A673 (cell line): ENCODE measurements around the gene FAM209B. TPM values are rescaled to one million over a fixed set of nuclear protein-coding genes. Genes with fewer than 3 reads are reported as not detected.
"Not testable (repeated sequence)": the region's sequence is repeated elsewhere in the genome, so short reads cannot be mapped to it uniquely, and the experiment has no call there.

Experiments used
- Bru-seq: library from RNA; stranded (reverse); fragments of 400-500 nt; gene quantifications from one replicate; lab custom pipeline; 2021; lab: Mats Ljungman, UMichigan
- BruChase-seq, 2 experiments: library from RNA; stranded (reverse); fragments of 400-500 nt; gene quantifications; one replicate each; lab custom pipeline; 2021; lab: Mats Ljungman, UMichigan
- BruUV-seq: library from RNA; stranded (reverse); fragments of 400-500 nt; replicated peaks from 2 replicates; lab custom pipeline; 2021; lab: Mats Ljungman, UMichigan
- CTCF ChIA-PET: fragments of 300-600 bp; sonication (Branson Sonifier 250); formaldehyde crosslinking; loops from one replicate; lab custom pipeline; 2022; ENCODE audit warnings: antibody characterized with exemption; lab: Charles Lee
- POLR2A ChIA-PET: fragments of 300-600 bp; sonication (Branson Sonifier 250); formaldehyde crosslinking; loops from one replicate; lab custom pipeline; 2022; ENCODE audit warnings: antibody characterized with exemption; ENCODE audit not compliant: low non-redundant PET; lab: Charles Lee
- DNase-seq: peaks from one replicate; pipeline ENCODE4 v3.0.0-alpha.2; 2015; ENCODE audit warnings: low spot score
- H3K27ac ChIP-seq: fragments of 200-600 bp; sonication (generic); 2 replicates; pipeline ENCODE4 v1.5.1; 2016; ENCODE audit warnings: mixed run types, low read depth, mild to moderate bottlenecking, mixed read lengths, antibody characterized with exemption, low read length; ENCODE audit not compliant: poor library complexity, severe bottlenecking
- H3K27me3 ChIP-seq: fragments of 200-600 bp; sonication (generic); replicated peaks from 2 replicates; pipeline ENCODE4 v1.6.1; 2017; ENCODE audit warnings: mixed run types, low read depth, mild to moderate bottlenecking, mixed read lengths, antibody characterized with exemption, low read length; ENCODE audit not compliant: insufficient read depth, poor library complexity
- H3K36me3 ChIP-seq: fragments of 200-600 bp; sonication (generic); 2 replicates; pipeline ENCODE4 v1.6.1; 2016; ENCODE audit warnings: mixed run types, mild to moderate bottlenecking, mixed read lengths, antibody characterized with exemption, low read length; ENCODE audit not compliant: insufficient read depth, poor library complexity, severe bottlenecking
- H3K4me1 ChIP-seq: fragments of 200-600 bp; sonication (generic); 2 replicates; pipeline ENCODE4 v1.6.1; 2017; ENCODE audit warnings: mixed run types, mild to moderate bottlenecking, mixed read lengths, antibody characterized with exemption, low read length; ENCODE audit not compliant: insufficient read depth, poor library complexity, severe bottlenecking
- H3K4me3 ChIP-seq: fragments of 200-600 bp; sonication (generic); 2 replicates; pipeline ENCODE4 v1.5.1; 2016; ENCODE audit warnings: low read depth, mixed run types, mild to moderate bottlenecking, mixed read lengths, low read length; ENCODE audit not compliant: poor library complexity, severe bottlenecking
- H3K9me3 ChIP-seq: fragments of 200-600 bp; sonication (generic); 2 replicates; pipeline ENCODE4 v1.6.1; 2016; ENCODE audit warnings: mixed run types, low read depth, mild to moderate bottlenecking, mixed read lengths, antibody characterized with exemption, low read length; ENCODE audit not compliant: poor library complexity, severe bottlenecking
- EZH2 ChIP-seq: fragments of 200-600 bp; sonication (generic); IDR thresholded peaks from 2 replicates; pipeline ENCODE4 v1.6.1; 2017; ENCODE audit warnings: borderline replicate concordance, low read depth, mild to moderate bottlenecking, mixed read lengths, antibody characterized with exemption, low read length; ENCODE audit not compliant: poor library complexity, severe bottlenecking
- intact Hi-C: fragments of 100-400 bp; cut with micrococcal nuclease; formaldehyde crosslinking; loops from one replicate; pipeline ENCODE4 v1.10.0; 2022; ENCODE audit not compliant: unreplicated experiment
- long read RNA-seq: library from polyadenylated mRNA; stranded (forward); transcript quantifications from one replicate; pipeline ENCODE4 v2.0.0, GENCODE V29; 2022
- total RNA-seq: library from RNA; stranded (reverse); gene quantifications from 2 replicates; pipeline ENCODE4 v1.2.3, GENCODE V29; 2021
- TF ChIP-seq, protein P1 (sequence below): fragments of 300-800, 200-600 bp; sonication (generic); conservative IDR thresholded peaks from 2 replicates; pipeline ENCODE4 v1.5.1; 2017; ENCODE audit warnings: low read depth, mild to moderate bottlenecking, antibody characterized with exemption, low read length, moderate library complexity, mixed read lengths

Gene FAM209B, protein sequence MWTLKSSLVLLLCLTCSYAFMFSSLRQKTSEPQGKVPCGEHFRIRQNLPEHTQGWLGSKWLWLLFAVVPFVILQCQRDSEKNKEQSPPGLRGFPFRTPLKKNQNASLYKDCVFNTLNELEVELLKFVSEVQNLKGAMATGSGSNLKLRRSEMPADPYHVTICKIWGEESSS
- total RNA-seq (0.45 and 0.81 TPM in 2 replicates), Bru-seq, nascent RNA (percentile 29 among the genes with signal in this experiment), BruChase-seq, experiment 1, labeled RNA remaining after a 2-hour chase (percentile 26 among the genes with signal in this experiment), BruChase-seq, experiment 2, labeled RNA remaining after a 6-hour chase (percentile 20 among the genes with signal in this experiment)
- long read RNA-seq, result 0 reads

DNA sequence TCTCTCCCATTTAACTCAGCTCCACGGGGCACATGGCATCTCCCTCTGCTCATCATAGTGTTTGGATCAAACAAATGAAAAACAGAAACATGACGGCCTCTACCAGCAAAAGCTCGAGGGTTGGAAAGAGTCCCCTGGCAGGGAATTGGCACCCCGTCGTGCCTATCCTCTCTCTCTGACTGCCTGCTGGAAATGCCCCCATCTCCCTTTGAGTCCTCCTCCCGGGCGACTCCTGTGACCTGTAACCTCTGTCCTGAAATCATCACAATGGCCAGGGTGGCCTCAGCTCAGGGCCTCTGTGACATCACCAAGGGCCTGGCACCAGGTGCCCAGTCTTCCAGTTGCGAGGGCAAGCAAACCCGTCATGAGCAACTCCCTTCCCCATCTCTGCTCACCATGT is at the start of gene FAM209B:
Gene FAM209B, plus strand, starts transcription at position 301 of the 400 bp plus-strand sequence. Its CDS starts 96 bp downstream, at position 397.
- H3K27me3 ChIP-seq, H3K4me1 ChIP-seq, DNase-seq, H3K4me3 ChIP-seq, intact Hi-C loops, H3K9me3 ChIP-seq, POLR2A ChIA-PET, H3K27ac ChIP-seq, H3K36me3 ChIP-seq, CTCF ChIA-PET, BruUV-seq: not testable (repeated sequence)

DNA sequence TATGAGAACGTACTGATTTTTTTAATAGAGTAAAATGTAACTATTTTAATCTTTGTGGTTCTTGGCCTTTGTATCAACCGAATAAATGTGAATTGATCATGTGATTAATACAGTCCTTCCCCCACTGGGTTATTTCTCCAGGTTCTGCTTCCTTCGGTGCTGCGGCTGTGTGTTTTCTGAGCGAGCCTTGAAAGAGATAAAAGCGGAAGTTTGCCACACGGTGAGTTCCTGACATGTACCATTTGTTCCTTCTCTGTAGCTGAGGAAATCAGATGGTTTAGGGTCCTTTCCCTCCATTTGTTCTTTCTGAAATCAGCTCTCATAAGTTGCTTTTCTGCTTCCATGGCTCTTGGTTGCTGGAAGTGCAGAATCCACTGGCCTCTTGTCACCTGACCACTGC is 49.1 kb upstream of the FAM209B start:
- Histone ChIP-seq H3K27ac (no peak overlapping the region), H3K4me3 (no peak overlapping the region), H3K27me3 (no peaks in the 10 kb centered on the region), H3K36me3 (peaks cover 28% of the 10 kb centered on the region), H3K4me1 (no peaks in the 10 kb centered on the region), H3K9me3 (no peaks in the 10 kb centered on the region)
- TF ChIP-seq, protein P1, sequence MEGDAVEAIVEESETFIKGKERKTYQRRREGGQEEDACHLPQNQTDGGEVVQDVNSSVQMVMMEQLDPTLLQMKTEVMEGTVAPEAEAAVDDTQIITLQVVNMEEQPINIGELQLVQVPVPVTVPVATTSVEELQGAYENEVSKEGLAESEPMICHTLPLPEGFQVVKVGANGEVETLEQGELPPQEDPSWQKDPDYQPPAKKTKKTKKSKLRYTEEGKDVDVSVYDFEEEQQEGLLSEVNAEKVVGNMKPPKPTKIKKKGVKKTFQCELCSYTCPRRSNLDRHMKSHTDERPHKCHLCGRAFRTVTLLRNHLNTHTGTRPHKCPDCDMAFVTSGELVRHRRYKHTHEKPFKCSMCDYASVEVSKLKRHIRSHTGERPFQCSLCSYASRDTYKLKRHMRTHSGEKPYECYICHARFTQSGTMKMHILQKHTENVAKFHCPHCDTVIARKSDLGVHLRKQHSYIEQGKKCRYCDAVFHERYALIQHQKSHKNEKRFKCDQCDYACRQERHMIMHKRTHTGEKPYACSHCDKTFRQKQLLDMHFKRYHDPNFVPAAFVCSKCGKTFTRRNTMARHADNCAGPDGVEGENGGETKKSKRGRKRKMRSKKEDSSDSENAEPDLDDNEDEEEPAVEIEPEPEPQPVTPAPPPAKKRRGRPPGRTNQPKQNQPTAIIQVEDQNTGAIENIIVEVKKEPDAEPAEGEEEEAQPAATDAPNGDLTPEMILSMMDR, result no peak
- no peak for TF ChIP-seq EZH2
- CTCF ChIA-PET, result no interaction called here
- no peak for DNase-seq
- no TSS peak for BruUV-seq
- intact Hi-C loops, result no loop called here
- POLR2A ChIA-PET, result no interaction called here

DNA sequence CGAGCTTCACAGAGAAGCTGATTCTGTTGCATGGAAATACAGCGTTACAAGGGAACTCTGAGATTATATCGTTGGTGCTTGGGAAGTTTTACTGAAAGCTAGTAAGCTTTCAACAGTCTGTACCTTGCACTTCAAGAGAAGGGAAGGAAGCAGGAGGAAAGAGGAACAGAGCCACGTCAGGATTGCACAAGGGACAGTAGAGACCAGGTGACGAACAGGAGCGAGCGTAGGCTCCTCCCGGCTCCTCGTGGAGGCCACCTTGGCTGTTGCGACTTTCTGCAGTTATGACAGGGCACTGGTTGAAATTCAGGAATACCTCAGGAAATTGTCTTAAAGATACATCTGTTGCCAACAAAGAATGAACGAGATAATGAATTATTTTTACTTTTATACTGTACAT is 45.8 kb upstream of the FAM209B start:
- H3K27me3 ChIP-seq, result no peaks in the 10 kb centered on the region
- TF ChIP-seq, protein P1, result no peak
- TF ChIP-seq EZH2, result no peak
- ChIA-PET CTCF (no interaction called here), POLR2A (interaction anchor here (0.7 kb wide), 1 partner anchor 1287 kb away, joined by 3 read pairs; no protein-coding TSS in a partner anchor)
- no peaks in the 10 kb centered on the region for H3K9me3 ChIP-seq
- intact Hi-C loops, result no loop called here
- H3K4me3 ChIP-seq, result no peak overlapping the region
- H3K4me1 ChIP-seq, result no peaks in the 10 kb centered on the region
- H3K27ac ChIP-seq, result no peak overlapping the region
- H3K36me3 ChIP-seq, result peaks cover 4% of the 10 kb centered on the region
- no peak for DNase-seq
- BruUV-seq, result no TSS peak
